ENCODE measurements around the gene GPR12. TPM values are rescaled to one million over a fixed set of nuclear protein-coding genes. Genes with fewer than 3 reads are reported as not detected.
"Not testable (repeated sequence)": the region's sequence is repeated elsewhere in the genome, so short reads cannot be mapped to it uniquely, and the experiment has no call there.

The GPR12 gene
- total and polyA plus RNA-seq, 7 experiments from 2014 or later: not detected

DNA sequence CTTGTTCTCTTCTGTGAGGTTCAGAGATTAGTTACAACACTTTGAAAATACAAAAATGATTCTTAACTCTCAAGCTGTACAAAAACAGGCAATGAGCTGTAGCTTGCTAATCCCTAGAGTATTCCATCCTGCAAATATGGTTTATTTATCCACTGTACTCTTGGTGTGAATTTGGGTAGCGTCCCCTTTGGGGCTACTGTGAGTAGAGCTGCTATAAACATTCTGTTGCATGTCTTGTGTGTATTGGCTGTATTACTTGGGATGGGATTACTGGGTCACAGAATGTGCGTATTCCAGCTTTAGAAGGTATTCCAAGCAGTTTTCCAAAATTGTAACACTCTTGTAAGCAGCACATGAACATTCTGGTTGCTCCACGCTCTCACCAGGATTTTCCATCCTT is 33.5 kb downstream of the GPR12 start:
- POLR2A ChIA-PET: no interaction called here

GRCh38 chr13:26726684-26727083 is 33.9 kb downstream of the GPR12 start:
- H3K9me3 Mint-ChIP-seq: peaks cover 0 to 3% (median 0%) of the 10 kb centered on the region in 11 donors

More for the DNA sequence above, 33.5 kb downstream of the GPR12 start:
- H3K27me3 Mint-ChIP-seq: peaks cover 4 to 12% (median 7%) of the 10 kb centered on the region in 5 donors
- ATAC-seq (no peak), DNase-seq (no peak)
- H3K27ac ChIP-seq (ENCODE audit: low read depth, low read length): no peak overlapping the region
- intact Hi-C loops (cut with micrococcal nuclease): no loop called here
- H3K9me3 ChIP-seq (ENCODE audit: control insufficient read depth in 2 of 3, low read length in 3 of 3): no peaks in the 10 kb centered on the region
- peaks cover 1 to 7% (median 5%) of the 10 kb centered on the region in 7 donors for H3K4me1 Mint-ChIP-seq
- no peak overlapping the region for H3K4me3 Mint-ChIP-seq
- CTCF ChIA-PET: interaction anchor here (0.9 kb wide), 1 partner anchor 36 kb away, joined by 6 read pairs; no protein-coding TSS in a partner anchor
- no peaks in the 10 kb centered on the region for H3K36me3 ChIP-seq (ENCODE audit: control insufficient read depth in 2 of 3, insufficient read depth in 3 of 3, low read length in 3 of 3)
- peaks cover 0 to 3% (median 0%) of the 10 kb centered on the region in 11 donors for H3K9me3 Mint-ChIP-seq
- peaks cover 1 to 2% of the 10 kb centered on the region in 2 donors for H3K4me1 ChIP-seq (ENCODE audit: control insufficient read depth in 2 of 2, insufficient read depth in 2 of 2, low read length in 2 of 2)
- no peaks in the 10 kb centered on the region for H3K27me3 ChIP-seq (ENCODE audit: control insufficient read depth in 2 of 2, insufficient read depth in 2 of 2, low read length in 2 of 2)
- no peak overlapping the region for H3K27ac Mint-ChIP-seq
- H3K36me3 Mint-ChIP-seq: no peaks in the 10 kb centered on the region
- H3K4me3 ChIP-seq (ENCODE audit: low read length): no peak overlapping the region

GRCh38 chr13:26723620-26724019 is 37.0 kb downstream of the GPR12 start:
- H3K9me3 ChIP-seq (ENCODE audit: control insufficient read depth in 2 of 3, low read length in 3 of 3); H3K9me3 Mint-ChIP-seq; CTCF ChIA-PET; H3K27me3 ChIP-seq (ENCODE audit: control insufficient read depth in 2 of 2, insufficient read depth in 2 of 2, low read length in 2 of 2); DNase-seq; H3K36me3 ChIP-seq (ENCODE audit: control insufficient read depth in 2 of 3, insufficient read depth in 3 of 3, low read length in 3 of 3); H3K36me3 Mint-ChIP-seq; H3K27ac ChIP-seq (ENCODE audit: low read depth, low read length); ATAC-seq; H3K27ac Mint-ChIP-seq; POLR2A ChIA-PET; H3K4me3 Mint-ChIP-seq; H3K4me3 ChIP-seq (ENCODE audit: low read length); H3K27me3 Mint-ChIP-seq; intact Hi-C loops (cut with micrococcal nuclease): not testable (repeated sequence)
- H3K4me1 Mint-ChIP-seq: peaks cover 15 to 33% (median 27%) of the 10 kb centered on the region in 7 donors
- H3K4me1 ChIP-seq (ENCODE audit: control insufficient read depth in 2 of 2, insufficient read depth in 2 of 2, low read length in 2 of 2): peaks cover 13% of the 10 kb centered on the region in 2 donors

More at GRCh38 chr13:26726684-26727083, 33.9 kb downstream of the GPR12 start:
- no peaks in the 10 kb centered on the region for H3K36me3 Mint-ChIP-seq
- Histone ChIP-seq H3K4me3 (ENCODE audit: low read length) (no peak overlapping the region), H3K27me3 (ENCODE audit: control insufficient read depth in 2 of 2, insufficient read depth in 2 of 2, low read length in 2 of 2) (no peaks in the 10 kb centered on the region), H3K27ac (ENCODE audit: low read depth, low read length) (no peak overlapping the region), H3K9me3 (ENCODE audit: control insufficient read depth in 2 of 3, low read length in 3 of 3) (no peaks in the 10 kb centered on the region), H3K4me1 (ENCODE audit: control insufficient read depth in 2 of 2, insufficient read depth in 2 of 2, low read length in 2 of 2) (peaks cover 6% of the 10 kb centered on the region in 2 donors), H3K36me3 (ENCODE audit: control insufficient read depth in 2 of 3, insufficient read depth in 3 of 3, low read length in 3 of 3) (no peaks in the 10 kb centered on the region)
- peaks cover 1 to 11% (median 9%) of the 10 kb centered on the region in 7 donors for H3K4me1 Mint-ChIP-seq
- H3K27ac Mint-ChIP-seq: no peak overlapping the region
- ChIA-PET CTCF (interaction anchor here (0.9 kb wide), 1 partner anchor 36 kb away, joined by 6 read pairs; no protein-coding TSS in a partner anchor), POLR2A (no interaction called here)
- no peak for ATAC-seq
- no peak overlapping the region for H3K4me3 Mint-ChIP-seq
- H3K27me3 Mint-ChIP-seq: peaks cover under 1 to 12% (median 5%) of the 10 kb centered on the region in 5 donors
- no peak for DNase-seq
- intact Hi-C loops (cut with micrococcal nuclease): no loop called here

DNA sequence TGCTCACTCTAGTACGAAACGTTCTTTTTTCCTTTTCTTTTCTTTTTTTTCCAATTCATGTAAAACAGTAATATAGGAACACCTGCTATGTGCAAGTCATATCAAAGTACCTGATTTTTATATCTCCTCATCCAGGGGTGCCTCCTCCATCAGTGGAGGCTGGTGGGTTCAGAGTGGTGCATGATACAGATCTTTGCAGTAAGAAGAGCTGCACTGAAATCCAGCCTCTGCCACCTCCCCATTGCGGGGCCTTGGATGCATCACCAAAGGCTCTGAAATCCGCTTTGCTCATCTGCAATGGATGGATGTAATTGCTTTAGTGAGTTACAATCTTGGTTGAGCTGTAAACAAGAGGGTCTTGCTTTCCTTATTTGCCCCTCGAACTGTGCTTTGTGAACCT is 38.3 kb downstream of the GPR12 start:
- peaks cover 15 to 33% (median 27%) of the 10 kb centered on the region in 7 donors for H3K4me1 Mint-ChIP-seq
- H3K27me3 ChIP-seq (ENCODE audit: control insufficient read depth in 2 of 2, insufficient read depth in 2 of 2, low read length in 2 of 2): no peaks in the 10 kb centered on the region
- H3K4me3 ChIP-seq (ENCODE audit: low read length): no peak overlapping the region
- peaks cover 0 to 3% (median 0%) of the 10 kb centered on the region in 5 donors for H3K27me3 Mint-ChIP-seq
- peak overlapping the region in 9 of 10 donors; percentile 4 to 90 (median 84) for H3K4me3 Mint-ChIP-seq
- H3K36me3 Mint-ChIP-seq: no peaks in the 10 kb centered on the region
- no peaks in the 10 kb centered on the region for H3K36me3 ChIP-seq (ENCODE audit: control insufficient read depth in 2 of 3, insufficient read depth in 3 of 3, low read length in 3 of 3)
- ATAC-seq (no peak), DNase-seq (no peak)
- intact Hi-C loops (cut with micrococcal nuclease): no loop called here
- H3K27ac ChIP-seq (ENCODE audit: low read depth, low read length): no peak overlapping the region
- POLR2A ChIA-PET: no interaction called here
- no peaks in the 10 kb centered on the region for H3K9me3 ChIP-seq (ENCODE audit: control insufficient read depth in 2 of 3, low read length in 3 of 3)
- peak overlapping the region in 5 of 9 donors; percentile 56 to 89 (median 77) for H3K27ac Mint-ChIP-seq
- H3K4me1 ChIP-seq (ENCODE audit: control insufficient read depth in 2 of 2, insufficient read depth in 2 of 2, low read length in 2 of 2): peaks cover 13% of the 10 kb centered on the region in 2 donors
- H3K9me3 Mint-ChIP-seq: peaks cover 0 to 3% (median 0%) of the 10 kb centered on the region in 11 donors
- CTCF ChIA-PET: no interaction called here

DNA sequence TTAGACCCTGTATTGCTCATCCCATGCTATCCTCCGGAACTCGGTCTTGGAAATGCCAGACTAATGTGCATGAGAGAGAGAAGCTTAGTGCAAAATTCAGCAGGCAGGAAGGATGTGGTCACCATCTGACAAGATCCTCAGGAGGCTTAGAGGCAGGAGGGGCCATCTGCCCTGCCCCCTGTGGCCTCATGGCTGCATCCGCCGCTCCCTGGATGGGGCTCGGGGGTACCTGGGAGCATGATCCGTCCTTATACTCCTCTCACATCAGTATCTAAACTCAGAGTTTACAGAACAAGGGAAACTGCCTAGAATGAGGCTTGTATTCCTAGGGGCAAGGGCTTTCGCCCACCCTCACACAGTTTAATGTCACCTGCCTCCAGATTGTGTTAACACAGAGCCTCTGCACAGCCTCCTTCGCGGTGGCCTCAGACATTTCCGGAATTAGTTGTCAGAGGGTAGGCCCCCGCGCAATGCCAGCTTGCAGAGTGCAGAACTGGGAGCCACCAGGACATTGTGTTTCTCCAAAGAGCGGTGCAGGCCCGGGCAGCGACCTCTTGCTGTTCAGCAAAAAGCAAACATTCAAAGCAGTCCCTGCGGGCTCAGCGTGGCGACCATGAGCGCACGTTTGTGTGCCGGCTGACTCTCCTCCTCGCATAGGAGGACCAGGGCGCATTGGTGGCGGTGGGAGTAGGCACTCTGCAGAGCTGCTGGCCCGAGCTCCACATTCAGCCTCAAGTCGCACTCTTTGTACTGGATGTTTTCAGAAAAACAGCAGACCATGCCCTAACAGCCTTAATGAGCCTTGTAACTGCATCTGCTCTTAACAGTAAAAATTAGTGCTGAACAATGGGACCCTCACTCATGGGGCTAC is 39.1 kb downstream of the GPR12 start:
- H3K4me3 ChIP-seq (ENCODE audit: low read length): peak overlapping the region; percentile 58
- CTCF ChIA-PET: no interaction called here
- no peaks in the 10 kb centered on the region for H3K9me3 ChIP-seq (ENCODE audit: control insufficient read depth in 2 of 3, low read length in 3 of 3)

GRCh38 chr13:26719356-26719945 is 41.1 kb downstream of the GPR12 start:
- Histone ChIP-seq H3K9me3 (ENCODE audit: control insufficient read depth in 2 of 3, low read length in 3 of 3) (no peaks in the 10 kb centered on the region), H3K4me1 (ENCODE audit: control insufficient read depth in 2 of 2, insufficient read depth in 2 of 2, low read length in 2 of 2) (peaks cover 13% of the 10 kb centered on the region in 2 donors), H3K36me3 (ENCODE audit: control insufficient read depth in 2 of 3, insufficient read depth in 3 of 3, low read length in 3 of 3) (no peaks in the 10 kb centered on the region), H3K4me3 (ENCODE audit: low read length) (no peak overlapping the region), H3K27me3 (ENCODE audit: control insufficient read depth in 2 of 2, insufficient read depth in 2 of 2, low read length in 2 of 2) (no peaks in the 10 kb centered on the region), H3K27ac (ENCODE audit: low read depth, low read length) (no peak overlapping the region)
- no peak for DNase-seq
- H3K4me1 Mint-ChIP-seq: peaks cover 15 to 33% (median 27%) of the 10 kb centered on the region in 7 donors
- peak overlapping the region in 2 of 9 donors; percentile 15 to 59 for H3K27ac Mint-ChIP-seq
- ChIA-PET POLR2A (no interaction called here), CTCF (interaction anchor here (0.7 to 1.1 kb wide), 3 partner anchors 11 to 654 kb away, joined by 3 read pairs; no protein-coding TSS in a partner anchor)
- H3K36me3 Mint-ChIP-seq: no peaks in the 10 kb centered on the region
- H3K27me3 Mint-ChIP-seq: peaks cover 0 to 3% (median 0%) of the 10 kb centered on the region in 5 donors
- intact Hi-C loops (cut with micrococcal nuclease): no loop called here
- no peak overlapping the region for H3K4me3 Mint-ChIP-seq
- ATAC-seq: no peak
- H3K9me3 Mint-ChIP-seq: no peaks in the 10 kb centered on the region

More for the DNA sequence above, 39.1 kb downstream of the GPR12 start:
- Mint-ChIP-seq H3K27me3 (peaks cover 0 to 3% (median 0%) of the 10 kb centered on the region in 5 donors), H3K4me1 (peaks cover 15 to 33% (median 27%) of the 10 kb centered on the region in 7 donors), H3K27ac (peak overlapping the region; percentile 24 to 89 (median 77)), H3K36me3 (no peaks in the 10 kb centered on the region), H3K4me3 (peak overlapping the region; percentile 78 to 90 (median 84)), H3K9me3 (peaks cover 0 to 3% (median 0%) of the 10 kb centered on the region in 11 donors)
- Histone ChIP-seq H3K36me3 (ENCODE audit: control insufficient read depth in 2 of 3, insufficient read depth in 3 of 3, low read length in 3 of 3) (no peaks in the 10 kb centered on the region), H3K4me1 (ENCODE audit: control insufficient read depth in 2 of 2, insufficient read depth in 2 of 2, low read length in 2 of 2) (peaks cover 13% of the 10 kb centered on the region in 2 donors), H3K27ac (ENCODE audit: low read depth, low read length) (peak overlapping the region; percentile 15), H3K27me3 (ENCODE audit: control insufficient read depth in 2 of 2, insufficient read depth in 2 of 2, low read length in 2 of 2) (no peaks in the 10 kb centered on the region)
- DNase-seq: peak in 7 of 9 donors; percentile 18 to 48 (median 42)
- intact Hi-C loops (cut with micrococcal nuclease): loop anchor here in 1 of 2 donors (1.0 kb wide), 1 partner anchor 23 kb away; no protein-coding TSS in a partner anchor
- POLR2A ChIA-PET: no interaction called here
- ATAC-seq: peak; percentile 64
